SK-N-SH treated with all-trans-retinoic acid at 6 μM for 48 hours (cell line): ENCODE results near the gene ART3.

ENCODE experiments used
- ARNTL ChIP-seq: fragments of 450-650 bp; formaldehyde crosslinking; IDR thresholded peaks from 2 replicates; pipeline ENCODE4 v1.5.0; 2020; ENCODE audit warnings: low read depth, mild to moderate bottlenecking, moderate library complexity, borderline replicate concordance
- CREB5 ChIP-seq: fragments of 250-450 bp; sonication (Bioruptor Pico); IDR thresholded peaks from 2 replicates; pipeline ENCODE4 v1.5.1; 2020; ENCODE audit warnings: low read depth, mild to moderate bottlenecking, moderate library complexity
- CSDC2 ChIP-seq: fragments of 250-450 bp; sonication (Bioruptor Pico); IDR thresholded peaks from 2 replicates; pipeline ENCODE4 v1.5.0; 2020; ENCODE audit warnings: mild to moderate bottlenecking, moderate library complexity
- GLIS3 ChIP-seq: fragments of 250-450 bp; sonication (Bioruptor Pico); IDR thresholded peaks from 2 replicates; pipeline ENCODE4 v1.5.0; 2020; ENCODE audit warnings: mild to moderate bottlenecking, moderate library complexity
- PATZ1 ChIP-seq: fragments of 250-450 bp; sonication (Bioruptor Pico); IDR thresholded peaks from 2 replicates; pipeline ENCODE4 v1.8.0; 2020; ENCODE audit warnings: mild to moderate bottlenecking, moderate library complexity, borderline replicate concordance
- RARB ChIP-seq: fragments of 250-450 bp; sonication (Bioruptor Pico); IDR thresholded peaks from 2 replicates; pipeline ENCODE4 v1.8.0; 2021; ENCODE audit warnings: mild to moderate bottlenecking, moderate library complexity
- SNAI2 ChIP-seq: fragments of 250-450 bp; sonication (Bioruptor Pico); IDR thresholded peaks from 2 replicates; pipeline ENCODE4 v1.5.0; 2020; ENCODE audit warnings: mild to moderate bottlenecking, moderate library complexity
- TOX ChIP-seq: fragments of 250-450 bp; sonication (Bioruptor Pico); IDR thresholded peaks from 2 replicates; pipeline ENCODE4 v1.8.0; 2021; ENCODE audit warnings: mild to moderate bottlenecking, moderate library complexity, borderline replicate concordance
- ZFP3 ChIP-seq: fragments of 250-450 bp; sonication (Bioruptor Pico); IDR thresholded peaks from 2 replicates; pipeline ENCODE4 v1.5.0; 2020; ENCODE audit warnings: mild to moderate bottlenecking, moderate library complexity
- ZNF565 ChIP-seq: fragments of 450-650 bp; formaldehyde crosslinking; conservative IDR thresholded peaks from 2 replicates; pipeline ENCODE4 v1.5.0; 2020; ENCODE audit warnings: low read depth, mild to moderate bottlenecking, moderate library complexity
- ZNF70 ChIP-seq: fragments of 450-650 bp; formaldehyde crosslinking; IDR thresholded peaks from 2 replicates; pipeline ENCODE4 v1.5.0; 2020; ENCODE audit warnings: mild to moderate bottlenecking, moderate library complexity

GRCh38 chr4:76127754-76128153 is 53.2 kb downstream of the ART3 start:
- TF ChIP-seq GLIS3 (CRISPR knock-in tag) (no peak), TOX (CRISPR knock-in tag) (no peak), ARNTL (CRISPR knock-in tag) (no peak), ZFP3 (CRISPR knock-in tag) (no peak), ZNF565 (CRISPR knock-in tag) (no peak), CREB5 (CRISPR knock-in tag) (no peak), SNAI2 (CRISPR knock-in tag) (no peak), PATZ1 (CRISPR knock-in tag) (no peak), ZNF70 (CRISPR knock-in tag) (no peak), CSDC2 (CRISPR knock-in tag) (no peak), RARB (CRISPR knock-in tag) (no peak)
